Fibroblast of lung (primary cell): ENCODE results near the gene MLN. TPM values are rescaled to one million over a fixed set of nuclear protein-coding genes. Genes with fewer than 3 reads are reported as not detected.

ENCODE experiments used
- DNase-seq, 2 donors: peaks; one replicate each; pipeline versions ENCODE4 v3.0.0 to v3.0.0-alpha.2; 2010; ENCODE audit warnings: low read depth in 2 of 2
- H2AFZ ChIP-seq: 2 replicates; pipeline ENCODE4 v1.5.1; 2012; ENCODE audit warnings: low read length, control low read depth, inconsistent platforms
- H3K27ac ChIP-seq: 2 replicates; pipeline ENCODE4 v1.5.1; 2011; ENCODE audit warnings: low read length, control low read depth; ENCODE audit not compliant: insufficient read depth
- H3K27me3 ChIP-seq: 2 replicates; pipeline ENCODE4 v1.5.1; 2011; ENCODE audit warnings: mild to moderate bottlenecking, low read length; ENCODE audit not compliant: control insufficient read depth, insufficient read depth
- H3K36me3 ChIP-seq: 2 replicates; pipeline ENCODE4 v1.5.1; 2011; ENCODE audit warnings: low read length; ENCODE audit not compliant: control insufficient read depth, insufficient read depth
- H3K4me1 ChIP-seq: 2 replicates; pipeline ENCODE4 v1.5.1; 2011; ENCODE audit warnings: low read length; ENCODE audit not compliant: control insufficient read depth, insufficient read depth; ENCODE audit errors: extremely low read depth
- H3K4me2 ChIP-seq: 2 replicates; pipeline ENCODE4 v1.5.1; 2011; ENCODE audit warnings: low read length, control low read depth; ENCODE audit not compliant: insufficient read depth; ENCODE audit errors: extremely low read depth
- H3K4me3 ChIP-seq, 4 experiments: fragments of 200-600 bp in 1 of 4; sonication (generic) in 1 of 4; replicated peaks in 1 of 4; 2 replicates each; pipeline ENCODE4 v1.5.1; 2011 to 2016; ENCODE audit warnings: low read length in 4 of 4, low read depth in 3 of 4, mild to moderate bottlenecking in 3 of 4, control low read depth in 2 of 4, inconsistent platforms in 1 of 4, mixed read lengths in 1 of 4; ENCODE audit not compliant: insufficient read depth in 1 of 4; ENCODE audit errors: control extremely low read depth in 1 of 4
- H3K79me2 ChIP-seq: 2 replicates; pipeline ENCODE4 v1.5.1; 2012; ENCODE audit warnings: mild to moderate bottlenecking, low read length, inconsistent platforms; ENCODE audit not compliant: control insufficient read depth, insufficient read depth
- H3K9ac ChIP-seq: 2 replicates; pipeline ENCODE4 v1.5.1; 2011; ENCODE audit warnings: mild to moderate bottlenecking, low read length, control low read depth; ENCODE audit not compliant: insufficient read depth
- H3K9me3 ChIP-seq: 2 replicates; pipeline ENCODE4 v1.5.1; 2012; ENCODE audit warnings: low read depth, low read length; ENCODE audit not compliant: control insufficient read depth, insufficient read depth
- H4K20me1 ChIP-seq: 2 replicates; pipeline ENCODE4 v1.5.1; 2011; ENCODE audit warnings: low read length; ENCODE audit not compliant: control insufficient read depth, insufficient read depth; ENCODE audit errors: extremely low read depth
- EZH2 ChIP-seq: IDR thresholded peaks from 2 replicates; pipeline ENCODE4 v1.5.1; 2012; ENCODE audit warnings: low read length, control low read depth, mild to moderate bottlenecking; ENCODE audit errors: missing control alignments
- polyA plus RNA-seq, 2 donors: library from polyadenylated mRNA; depleted of rRNA in 1 of 2; stranded (reverse) in 1 of 2; unstranded in 1 of 2; fragments of >200 nt; gene quantifications; 2 replicates each; pipeline ENCODE4 v1.2.1, GENCODE V29; 2011 to 2012; ENCODE audit warnings: missing spikeins in 1 of 2
- total RNA-seq: library from RNA; depleted of rRNA; stranded (reverse); fragments of >200 nt; gene quantifications from 2 replicates; pipeline ENCODE4 v1.2.1, GENCODE V29; 2014
- TF ChIP-seq, protein P1 (sequence below), 2 donors: IDR thresholded peaks in 1 of 2; conservative IDR thresholded peaks in 1 of 2; 1 replicate in 1 of 2; 2 replicates in 1 of 2; pipeline ENCODE4 v1.5.1; 2011 to 2012; ENCODE audit warnings: low read length in 2 of 2, control low read depth in 1 of 2, inconsistent platforms in 1 of 2, low read depth in 1 of 2, mild to moderate bottlenecking in 1 of 2

MLN gene
- total and polyA plus RNA-seq, 2 donors (not counting 1 experiment from before 2014, with no cell fraction given): not detected

DNA sequence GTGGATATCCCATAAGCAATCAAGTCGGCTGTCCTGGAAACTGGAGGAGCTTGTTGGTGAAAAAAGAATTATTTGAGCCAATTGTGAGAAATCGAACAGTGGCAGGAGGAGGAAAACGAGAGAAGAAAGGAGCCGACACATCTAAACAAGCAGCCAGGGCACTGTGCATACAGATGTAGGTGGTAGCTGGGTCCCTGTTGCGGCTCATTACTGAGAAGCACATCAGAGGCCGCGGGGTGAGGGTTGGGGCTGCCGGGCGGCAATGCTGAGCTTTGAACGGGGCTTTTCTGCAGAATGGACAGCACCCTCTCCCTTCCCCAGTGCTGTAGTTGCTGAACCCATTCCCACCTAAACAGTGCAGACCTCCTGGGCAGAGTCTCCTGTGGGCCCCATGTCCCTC, 10.8 kb downstream of the MLN start:
- Histone ChIP-seq H3K36me3 (no peaks in the 10 kb centered on the region), H2AFZ (no peak overlapping the region), H3K9me3 (no peaks in the 10 kb centered on the region), H3K4me1 (no peaks in the 10 kb centered on the region), H3K79me2 (peaks cover 1% of the 10 kb centered on the region), H3K27me3 (peaks cover 14% of the 10 kb centered on the region), H3K9ac (no peak overlapping the region), H3K27ac (no peak overlapping the region), H3K4me2 (no peak overlapping the region), H4K20me1 (no peaks in the 10 kb centered on the region), H3K4me3 (no peak overlapping the region)
- no peak for DNase-seq
- TF ChIP-seq, protein P1, sequence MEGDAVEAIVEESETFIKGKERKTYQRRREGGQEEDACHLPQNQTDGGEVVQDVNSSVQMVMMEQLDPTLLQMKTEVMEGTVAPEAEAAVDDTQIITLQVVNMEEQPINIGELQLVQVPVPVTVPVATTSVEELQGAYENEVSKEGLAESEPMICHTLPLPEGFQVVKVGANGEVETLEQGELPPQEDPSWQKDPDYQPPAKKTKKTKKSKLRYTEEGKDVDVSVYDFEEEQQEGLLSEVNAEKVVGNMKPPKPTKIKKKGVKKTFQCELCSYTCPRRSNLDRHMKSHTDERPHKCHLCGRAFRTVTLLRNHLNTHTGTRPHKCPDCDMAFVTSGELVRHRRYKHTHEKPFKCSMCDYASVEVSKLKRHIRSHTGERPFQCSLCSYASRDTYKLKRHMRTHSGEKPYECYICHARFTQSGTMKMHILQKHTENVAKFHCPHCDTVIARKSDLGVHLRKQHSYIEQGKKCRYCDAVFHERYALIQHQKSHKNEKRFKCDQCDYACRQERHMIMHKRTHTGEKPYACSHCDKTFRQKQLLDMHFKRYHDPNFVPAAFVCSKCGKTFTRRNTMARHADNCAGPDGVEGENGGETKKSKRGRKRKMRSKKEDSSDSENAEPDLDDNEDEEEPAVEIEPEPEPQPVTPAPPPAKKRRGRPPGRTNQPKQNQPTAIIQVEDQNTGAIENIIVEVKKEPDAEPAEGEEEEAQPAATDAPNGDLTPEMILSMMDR (conservative IDR thresholded peaks at IDR 0.05 in 1 of 2, IDR thresholded peaks at IDR 0.05 in 1 of 2; ENCODE audit: low read depth in 1 of 2, low read length in 2 of 2): no peak
- no peak for TF ChIP-seq EZH2

DNA sequence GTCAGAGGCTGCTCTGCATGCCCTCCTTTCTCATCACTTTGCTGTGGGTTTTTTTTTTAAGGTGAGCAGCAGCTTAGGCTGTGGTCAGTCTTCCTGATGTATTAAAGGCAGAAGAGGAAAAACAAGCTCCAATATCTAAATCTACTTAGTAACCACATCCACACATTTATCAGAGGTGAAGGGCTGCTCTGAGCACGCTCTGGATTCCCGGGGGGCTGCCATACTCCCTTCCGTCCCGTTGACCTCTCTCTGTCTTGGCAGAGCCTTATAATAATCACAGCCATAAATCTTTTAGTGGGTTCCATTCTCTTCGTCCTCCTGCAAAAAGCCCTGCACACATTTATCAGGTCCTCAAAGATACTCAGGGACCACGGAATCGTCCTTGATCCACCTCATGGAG, 12.2 kb downstream of the MLN start:
- no peak overlapping the region for H2AFZ ChIP-seq
- H3K4me1 ChIP-seq: peaks cover 8% of the 10 kb centered on the region
- H3K4me2 ChIP-seq: no peak overlapping the region
- DNase-seq: no peak
- TF ChIP-seq, protein P1 (conservative IDR thresholded peaks at IDR 0.05 in 1 of 2, IDR thresholded peaks at IDR 0.05 in 1 of 2; ENCODE audit: low read depth in 1 of 2, low read length in 2 of 2): no peak
- TF ChIP-seq EZH2: no peak
- no peak overlapping the region for H3K4me3 ChIP-seq
- peaks cover 12% of the 10 kb centered on the region for H3K27me3 ChIP-seq
- H3K9me3 ChIP-seq: no peaks in the 10 kb centered on the region
- H3K79me2 ChIP-seq: peaks cover 15% of the 10 kb centered on the region
- no peak overlapping the region for H3K9ac ChIP-seq
- no peak overlapping the region for H3K27ac ChIP-seq
- H3K36me3 ChIP-seq: no peaks in the 10 kb centered on the region
- no peaks in the 10 kb centered on the region for H4K20me1 ChIP-seq

DNA sequence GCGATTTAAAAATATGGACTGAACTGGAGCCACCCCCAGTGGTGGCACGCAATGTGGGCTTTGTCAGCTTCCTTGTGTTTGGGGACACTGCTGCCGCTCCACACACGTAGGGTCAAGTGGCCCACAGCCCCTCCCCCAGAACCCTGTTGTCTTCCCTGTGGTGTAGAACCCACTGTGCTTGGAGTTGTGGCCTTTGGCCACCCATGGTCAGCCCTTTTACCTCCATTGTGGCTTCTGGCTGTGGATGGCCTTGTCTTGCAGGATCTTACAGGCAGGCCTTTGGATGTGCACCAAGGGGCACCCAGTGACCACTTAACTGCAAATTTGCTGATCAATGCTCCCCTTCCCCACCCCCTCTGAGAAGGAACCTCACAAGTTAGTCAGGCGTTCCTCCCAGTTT, 12.9 kb downstream of the MLN start:
- DNase-seq: no peak
- no peak overlapping the region for H3K27ac ChIP-seq
- H3K4me1 ChIP-seq: peaks cover 8% of the 10 kb centered on the region
- no peaks in the 10 kb centered on the region for H3K9me3 ChIP-seq
- no peak overlapping the region for H2AFZ ChIP-seq
- peaks cover 22% of the 10 kb centered on the region for H3K79me2 ChIP-seq
- no peaks in the 10 kb centered on the region for H4K20me1 ChIP-seq
- no peaks in the 10 kb centered on the region for H3K36me3 ChIP-seq
- H3K4me3 ChIP-seq: no peak overlapping the region
- H3K4me2 ChIP-seq: no peak overlapping the region
- no peak overlapping the region for H3K9ac ChIP-seq
- peaks cover 12% of the 10 kb centered on the region for H3K27me3 ChIP-seq
- no peak for TF ChIP-seq EZH2
- TF ChIP-seq, protein P1 (conservative IDR thresholded peaks at IDR 0.05 in 1 of 2, IDR thresholded peaks at IDR 0.05 in 1 of 2; ENCODE audit: low read depth in 1 of 2, low read length in 2 of 2): no peak
